A673 (cell line): Measurements from ENCODE around the gene LAMA2. TPM values are rescaled to one million over a fixed set of nuclear protein-coding genes. Genes with fewer than 3 reads are reported as not detected.

Experiments
- BruUV-seq: library from RNA; stranded (reverse); fragments of 400-500 nt; replicated peaks from 2 replicates; lab custom pipeline; 2021; lab: Mats Ljungman, UMichigan
- CTCF ChIA-PET: fragments of 300-600 bp; sonication (Branson Sonifier 250); formaldehyde crosslinking; loops from one replicate; lab custom pipeline; 2022; ENCODE audit warnings: antibody characterized with exemption; lab: Charles Lee
- POLR2A ChIA-PET: fragments of 300-600 bp; sonication (Branson Sonifier 250); formaldehyde crosslinking; loops from one replicate; lab custom pipeline; 2022; ENCODE audit warnings: antibody characterized with exemption; ENCODE audit not compliant: low non-redundant PET; lab: Charles Lee
- DNase-seq: peaks from one replicate; pipeline ENCODE4 v3.0.0-alpha.2; 2015; ENCODE audit warnings: low spot score
- H3K27ac ChIP-seq: fragments of 200-600 bp; sonication (generic); 2 replicates; pipeline ENCODE4 v1.5.1; 2016; ENCODE audit warnings: mixed run types, low read depth, mild to moderate bottlenecking, mixed read lengths, antibody characterized with exemption, low read length; ENCODE audit not compliant: poor library complexity, severe bottlenecking
- H3K27me3 ChIP-seq: fragments of 200-600 bp; sonication (generic); replicated peaks from 2 replicates; pipeline ENCODE4 v1.6.1; 2017; ENCODE audit warnings: mixed run types, low read depth, mild to moderate bottlenecking, mixed read lengths, antibody characterized with exemption, low read length; ENCODE audit not compliant: insufficient read depth, poor library complexity
- H3K36me3 ChIP-seq: fragments of 200-600 bp; sonication (generic); 2 replicates; pipeline ENCODE4 v1.6.1; 2016; ENCODE audit warnings: mixed run types, mild to moderate bottlenecking, mixed read lengths, antibody characterized with exemption, low read length; ENCODE audit not compliant: insufficient read depth, poor library complexity, severe bottlenecking
- H3K4me1 ChIP-seq: fragments of 200-600 bp; sonication (generic); 2 replicates; pipeline ENCODE4 v1.6.1; 2017; ENCODE audit warnings: mixed run types, mild to moderate bottlenecking, mixed read lengths, antibody characterized with exemption, low read length; ENCODE audit not compliant: insufficient read depth, poor library complexity, severe bottlenecking
- H3K4me3 ChIP-seq: fragments of 200-600 bp; sonication (generic); 2 replicates; pipeline ENCODE4 v1.5.1; 2016; ENCODE audit warnings: low read depth, mixed run types, mild to moderate bottlenecking, mixed read lengths, low read length; ENCODE audit not compliant: poor library complexity, severe bottlenecking
- H3K9me3 ChIP-seq: fragments of 200-600 bp; sonication (generic); 2 replicates; pipeline ENCODE4 v1.6.1; 2016; ENCODE audit warnings: mixed run types, low read depth, mild to moderate bottlenecking, mixed read lengths, antibody characterized with exemption, low read length; ENCODE audit not compliant: poor library complexity, severe bottlenecking
- CTCF ChIP-seq: fragments of 300-800, 200-600 bp; sonication (generic); conservative IDR thresholded peaks from 2 replicates; pipeline ENCODE4 v1.5.1; 2017; ENCODE audit warnings: low read depth, mild to moderate bottlenecking, antibody characterized with exemption, low read length, moderate library complexity, mixed read lengths
- EZH2 ChIP-seq: fragments of 200-600 bp; sonication (generic); IDR thresholded peaks from 2 replicates; pipeline ENCODE4 v1.6.1; 2017; ENCODE audit warnings: borderline replicate concordance, low read depth, mild to moderate bottlenecking, mixed read lengths, antibody characterized with exemption, low read length; ENCODE audit not compliant: poor library complexity, severe bottlenecking
- intact Hi-C: fragments of 100-400 bp; cut with micrococcal nuclease; formaldehyde crosslinking; loops from one replicate; pipeline ENCODE4 v1.10.0; 2022; ENCODE audit not compliant: unreplicated experiment
- total RNA-seq: library from RNA; stranded (reverse); gene quantifications from 2 replicates; pipeline ENCODE4 v1.2.3, GENCODE V29; 2021

LAMA2 gene
- total RNA-seq, 1 experiment from 2014 or later: 2.2 TPM

- Histone ChIP-seq H3K27me3 (no peaks in the 10 kb centered on the region), H3K27ac (no peak overlapping the region), H3K4me1 (no peaks in the 10 kb centered on the region), H3K4me3 (no peak overlapping the region), H3K9me3 (no peaks in the 10 kb centered on the region), H3K36me3 (no peaks in the 10 kb centered on the region)
- BruUV-seq: no TSS peak
- CTCF ChIA-PET: no interaction called here
- no peak for DNase-seq
- TF ChIP-seq CTCF (no peak), EZH2 (no peak)
- POLR2A ChIA-PET: no interaction called here
- intact Hi-C loops: no loop called here
These were observed 251.6 kb downstream of the LAMA2 start for GRCh38 chr6:129134535-129134934.

GRCh38 chr6:129135451-129135850 is 252.5 kb downstream of the LAMA2 start:
- Histone ChIP-seq H3K27ac (no peak overlapping the region), H3K27me3 (no peaks in the 10 kb centered on the region), H3K36me3 (no peaks in the 10 kb centered on the region), H3K4me1 (no peaks in the 10 kb centered on the region), H3K9me3 (no peaks in the 10 kb centered on the region), H3K4me3 (no peak overlapping the region)
- intact Hi-C loops: no loop called here
- CTCF ChIA-PET: no interaction called here
- POLR2A ChIA-PET: no interaction called here
- no peak for TF ChIP-seq EZH2
- no peak for TF ChIP-seq CTCF
- DNase-seq: no peak
- BruUV-seq: no TSS peak

GRCh38 chr6:129136751-129137150 is 253.8 kb downstream of the LAMA2 start:
- POLR2A ChIA-PET: no interaction called here

More at GRCh38 chr6:129136751-129137150, 253.8 kb downstream of the LAMA2 start:
- no peaks in the 10 kb centered on the region for H3K36me3 ChIP-seq
- intact Hi-C loops: no loop called here
- no peak for TF ChIP-seq EZH2
- no peak for TF ChIP-seq CTCF
- CTCF ChIA-PET: no interaction called here
- no peaks in the 10 kb centered on the region for H3K4me1 ChIP-seq
- H3K4me3 ChIP-seq: no peak overlapping the region
- no peak for DNase-seq
- BruUV-seq: no TSS peak
- H3K9me3 ChIP-seq: no peaks in the 10 kb centered on the region
- H3K27me3 ChIP-seq: no peaks in the 10 kb centered on the region
- no peak overlapping the region for H3K27ac ChIP-seq
